ENCODE results near the gene CMPK1.

GRCh38 chr1:47424336-47424982 lies 90.9 kb downstream of the CMPK1 start:
- TF ChIP-seq EZH2phosphoT487 (IDR thresholded peaks at IDR 0.05; ENCODE audit: insufficient read depth, low read depth) (no peak), EZH2 (IDR thresholded peaks at IDR 0.05; ENCODE audit: insufficient read depth, poor library complexity, severe bottlenecking) (no peak)
